Type B pancreatic cell (in vitro differentiated cells): ENCODE data around the gene CACNG7. TPM values are rescaled to one million over a fixed set of nuclear protein-coding genes. Genes with fewer than 3 reads are reported as not detected.

Experiments
- DNase-seq: peaks from one replicate; pipeline ENCODE4 v3.0.0; 2021; ENCODE audit warnings: mixed read lengths; ENCODE audit not compliant: unreplicated experiment; ENCODE audit errors: extremely low spot score
- H3K27ac Mint-ChIP-seq: 2 replicates; pipeline ENCODE4 v1.8.0; 2021; ENCODE audit warnings: mild to moderate bottlenecking, mixed read lengths
- H3K27me3 Mint-ChIP-seq: 2 replicates; pipeline ENCODE4 v1.8.0; 2021; ENCODE audit warnings: mixed read lengths
- H3K36me3 Mint-ChIP-seq: 2 replicates; pipeline ENCODE4 v1.8.0; 2021; ENCODE audit warnings: mixed read lengths
- H3K4me1 Mint-ChIP-seq: one replicate; pipeline ENCODE4 v1.8.0; 2021; ENCODE audit warnings: mixed read lengths; ENCODE audit not compliant: unreplicated experiment
- H3K4me3 Mint-ChIP-seq: 2 replicates; pipeline ENCODE4 v1.8.0; 2021; ENCODE audit warnings: mild to moderate bottlenecking, mixed read lengths
- H3K9me3 Mint-ChIP-seq: 2 replicates; pipeline ENCODE4 v1.8.0; 2021; ENCODE audit warnings: mixed read lengths
- CTCF ChIP-seq: fragments of 200-600 bp; sonication (generic); conservative IDR thresholded peaks from 2 replicates; pipeline ENCODE4 v1.5.0; 2021; ENCODE audit warnings: antibody characterized with exemption, mild to moderate bottlenecking
- total RNA-seq: library from RNA; stranded (reverse); gene quantifications from 2 replicates; pipeline ENCODE4 v1.2.1, GENCODE V29; 2021; ENCODE audit warnings: low replicate concordance

CACNG7 gene
- total RNA-seq, 1 donor from 2014 or later = 6.0 TPM

GRCh38 chr19:53909471-53910169 is 542 bp downstream of the CACNG7 start:
- no peaks in the 10 kb centered on the region for H3K9me3 Mint-ChIP-seq
- no peak for DNase-seq
- H3K27ac Mint-ChIP-seq = no peak overlapping the region
- peaks cover 13% of the 10 kb centered on the region for H3K4me1 Mint-ChIP-seq
- H3K4me3 Mint-ChIP-seq = peak overlapping the region; percentile 80
- H3K27me3 Mint-ChIP-seq = peaks cover 81% of the 10 kb centered on the region
- H3K36me3 Mint-ChIP-seq = no peaks in the 10 kb centered on the region
- no peak for TF ChIP-seq CTCF

- Mint-ChIP-seq H3K27ac (no peak overlapping the region), H3K36me3 (no peaks in the 10 kb centered on the region), H3K27me3 (peaks cover 79% of the 10 kb centered on the region), H3K9me3 (no peaks in the 10 kb centered on the region), H3K4me3 (peak overlapping the region; percentile 80), H3K4me1 (peaks cover 13% of the 10 kb centered on the region)
- TF ChIP-seq CTCF = no peak
- no peak for DNase-seq
These were observed 1.1 kb downstream of the CACNG7 start for GRCh38 chr19:53910170-53910518.

- DNase-seq = no peak
- Mint-ChIP-seq H3K4me3 (no peak overlapping the region), H3K27me3 (peaks cover 61% of the 10 kb centered on the region), H3K4me1 (peaks cover 10% of the 10 kb centered on the region), H3K9me3 (no peaks in the 10 kb centered on the region), H3K36me3 (no peaks in the 10 kb centered on the region), H3K27ac (no peak overlapping the region)
- peak; percentile 60 for TF ChIP-seq CTCF
These were observed 3.6 kb downstream of the CACNG7 start for GRCh38 chr19:53912653-53913052.

GRCh38 chr19:53915000-53915399 is 5.9 kb downstream of the CACNG7 start:
- no peaks in the 10 kb centered on the region for H3K36me3 Mint-ChIP-seq

GRCh38 chr19:53916004-53916403 is 6.9 kb downstream of the CACNG7 start:
- Mint-ChIP-seq H3K9me3 (no peaks in the 10 kb centered on the region), H3K27ac (no peak overlapping the region), H3K4me3 (no peak overlapping the region), H3K36me3 (no peaks in the 10 kb centered on the region), H3K27me3 (peaks cover 32% of the 10 kb centered on the region), H3K4me1 (no peaks in the 10 kb centered on the region)
- DNase-seq = no peak
- TF ChIP-seq CTCF = no peak

More at GRCh38 chr19:53915000-53915399, 5.9 kb downstream of the CACNG7 start:
- TF ChIP-seq CTCF = no peak
- no peaks in the 10 kb centered on the region for H3K4me1 Mint-ChIP-seq
- H3K27me3 Mint-ChIP-seq = peaks cover 42% of the 10 kb centered on the region
- no peaks in the 10 kb centered on the region for H3K9me3 Mint-ChIP-seq
- no peak overlapping the region for H3K27ac Mint-ChIP-seq
- DNase-seq = no peak
- no peak overlapping the region for H3K4me3 Mint-ChIP-seq
